GM18861 (cell line): Measurements from ENCODE around the gene ERFE.

ENCODE experiments used
- ATAC-seq: cut with Tn5 transposase; IDR thresholded peaks from one replicate; pipeline ENCODE4 v1.9.1; 2021; ENCODE audit not compliant: unreplicated experiment

The ERFE gene

GRCh38 chr2:238139196-238140039, 19.4 kb upstream of the ERFE start:
- no peak for ATAC-seq

GRCh38 chr2:238140040-238140439, 18.7 kb upstream of the ERFE start:
- ATAC-seq: no peak

GRCh38 chr2:238140721-238141540, 17.8 kb upstream of the ERFE start:
- no peak for ATAC-seq

GRCh38 chr2:238141541-238142318, 17.0 kb upstream of the ERFE start:
- no peak for ATAC-seq

GRCh38 chr2:238142382-238143205, 16.2 kb upstream of the ERFE start:
- ATAC-seq: no peak

- ATAC-seq: no peak
Measured at GRCh38 chr2:238143239-238143951, 15.4 kb upstream of the ERFE start.

- ATAC-seq: no peak
Measured at GRCh38 chr2:238144262-238144661, 14.5 kb upstream of the ERFE start.

GRCh38 chr2:238145046-238145445, 13.7 kb upstream of the ERFE start:
- no peak for ATAC-seq

- no peak for ATAC-seq
Measured at GRCh38 chr2:238145851-238146250, 12.9 kb upstream of the ERFE start.

GRCh38 chr2:238146884-238147544, 11.8 kb upstream of the ERFE start:
- no peak for ATAC-seq

- ATAC-seq: no peak
Measured at GRCh38 chr2:238148981-238149380, 9.8 kb upstream of the ERFE start.

- ATAC-seq: no peak
Measured at GRCh38 chr2:238149841-238150572, 8.8 kb upstream of the ERFE start.

GRCh38 chr2:238150686-238151085, 8.1 kb upstream of the ERFE start:
- ATAC-seq: no peak

GRCh38 chr2:238151205-238151604, 7.6 kb upstream of the ERFE start:
- no peak for ATAC-seq

- ATAC-seq: no peak
Measured at GRCh38 chr2:238151628-238152235, 7.0 kb upstream of the ERFE start.

- ATAC-seq: no peak
Measured at GRCh38 chr2:238152771-238153688, 5.7 kb upstream of the ERFE start.

- no peak for ATAC-seq
Measured at GRCh38 chr2:238154570-238154969, 4.2 kb upstream of the ERFE start.
